Measurements from ENCODE around the gene TEX48. TPM values are rescaled to one million over a fixed set of nuclear protein-coding genes. Genes with fewer than 3 reads are reported as not detected.

TEX48 gene, protein sequence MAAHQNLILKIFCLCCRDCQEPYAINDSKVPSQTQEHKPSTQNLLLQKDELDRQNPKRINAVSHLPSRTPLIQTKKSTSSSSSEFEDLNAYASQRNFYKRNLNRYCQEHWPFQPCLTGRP
- total RNA-seq = not detected in 2 replicates

DNA sequence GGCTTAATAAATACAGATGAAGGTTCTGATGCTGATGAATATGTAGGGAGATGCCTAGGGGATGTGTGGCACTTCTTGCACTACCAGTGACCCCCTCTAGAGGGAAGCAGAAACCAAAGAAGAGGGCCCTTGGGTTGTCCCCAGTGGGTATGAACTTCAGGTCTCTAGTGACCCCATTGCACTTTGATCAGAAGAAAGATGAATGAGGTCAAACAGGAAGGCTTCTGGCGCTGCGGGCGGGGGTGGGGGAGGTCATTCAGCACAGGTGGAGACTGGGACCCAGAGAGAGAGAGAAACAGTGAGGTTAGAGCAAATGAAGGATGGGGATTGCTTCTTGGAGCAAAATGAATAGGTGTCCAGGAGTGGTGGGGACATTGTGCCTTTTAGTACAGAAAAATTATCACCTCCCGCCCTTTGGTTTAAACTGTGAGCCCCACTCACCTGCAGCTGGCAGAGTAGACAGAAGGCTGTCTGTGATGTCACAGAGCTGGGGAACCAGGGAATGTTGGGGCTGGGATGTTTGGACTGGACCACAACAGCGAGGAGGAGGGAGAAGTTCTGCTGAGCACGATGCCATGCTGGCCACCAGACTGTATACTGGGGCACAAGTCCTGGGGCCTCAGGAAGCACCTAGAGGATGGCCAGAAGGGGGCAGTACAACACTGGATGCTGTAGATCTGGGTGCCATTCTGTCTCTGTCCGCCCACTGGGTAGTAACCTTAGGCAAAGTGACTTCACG is at the start of gene TEX48:
TSS of gene TEX48 (minus strand) at position 599 of the 739 bp plus-strand sequence. CDS start 10,469 bp downstream, outside the sequence.

DNA sequence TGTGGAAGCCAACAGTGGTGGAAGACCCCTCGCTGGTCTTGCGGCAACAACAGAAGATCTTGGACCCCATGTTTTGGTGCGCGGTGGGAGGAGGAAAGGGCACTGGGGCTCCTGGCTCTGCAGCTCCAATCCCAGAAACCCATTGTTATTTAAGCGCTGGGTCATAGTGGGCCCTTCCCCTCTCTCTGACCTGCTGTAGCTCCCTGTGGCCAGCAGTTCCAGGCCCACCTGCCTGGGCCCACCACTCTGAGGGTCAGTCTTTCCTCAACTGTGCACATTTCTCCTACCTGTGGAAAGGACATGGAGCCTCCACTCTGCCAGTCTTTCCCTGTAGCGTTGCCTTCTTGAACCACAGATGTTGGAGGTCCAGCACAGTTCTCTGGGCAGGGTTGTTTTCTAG is 24.3 kb downstream of the TEX48 start, which contains the start of gene TEX53:
TSS of gene TEX53 (minus strand) at position 101 of the 400 bp plus-strand sequence. CDS start at position 70, 31 bp downstream.

Other genes starting within 250 kb of the TEX48 start
- gene WHRN, start 176.7 kb downstream of the TEX48 start, total RNA-seq = 0.96 and 1.5 TPM in 2 replicates
- gene ATP6V1G1, start 94.4 kb downstream of the TEX48 start, total RNA-seq = 254 and 281 TPM in 2 replicates
- gene TMEM268, start 70.9 kb downstream of the TEX48 start, total RNA-seq = 3.8 and 4.1 TPM in 2 replicates
- not detected in 2 replicates for gene TEX53, start 24.4 kb downstream of the TEX48 start, total RNA-seq
- 0.21 and 1.7 TPM in 2 replicates for gene TNFSF15, start 123.8 kb upstream of the TEX48 start, total RNA-seq
- not detected in 2 replicates for gene TNFSF8, start 248.4 kb upstream of the TEX48 start, total RNA-seq